DND-41 (cell line): ENCODE measurements around the gene NCCRP1.
"Not testable (repeated sequence)": the region's sequence is repeated elsewhere in the genome, so short reads cannot be mapped to it uniquely, and the experiment has no call there.

ENCODE experiments used
- ATAC-seq: fragments of 200-7000 bp; cut with Tn5 transposase; 3 replicates; pipeline ENCODE4 v1.9.1; 2021; ENCODE audit warnings: low read depth; ENCODE audit not compliant: insufficient read depth
- DNase-seq: peaks from one replicate; pipeline ENCODE4 v3.0.0-alpha.2; 2020
- H2AFZ ChIP-seq: 2 replicates; pipeline ENCODE4 v1.6.0; 2012; ENCODE audit warnings: low read depth, low read length
- H3K27ac ChIP-seq: 2 replicates; pipeline ENCODE4 v1.5.1; 2012; ENCODE audit warnings: low read length, inconsistent platforms
- H3K27me3 ChIP-seq: fragments of 200-600 bp; sonication (generic); 2 replicates; pipeline ENCODE4 v1.6.0; 2012; ENCODE audit warnings: low read length, mild to moderate bottlenecking, inconsistent platforms; ENCODE audit not compliant: insufficient read depth, poor library complexity
- H3K36me3 ChIP-seq: 2 replicates; pipeline ENCODE4 v1.5.1; 2012; ENCODE audit warnings: low read length, inconsistent platforms; ENCODE audit not compliant: insufficient read depth
- H3K4me1 ChIP-seq: 2 replicates; pipeline ENCODE4 v1.5.1; 2012; ENCODE audit warnings: mild to moderate bottlenecking, low read length; ENCODE audit not compliant: insufficient read depth
- H3K4me2 ChIP-seq: 2 replicates; pipeline ENCODE4 v1.6.0; 2012; ENCODE audit warnings: mild to moderate bottlenecking, moderate library complexity, low read length, inconsistent platforms; ENCODE audit not compliant: insufficient read depth
- H3K4me3 ChIP-seq, 2 experiments: fragments of 200-600 bp in 1 of 2; shearing (Covaris generic) in 1 of 2; 2 replicates each; pipeline ENCODE4 v1.5.1; 2012 to 2016; ENCODE audit warnings: inconsistent platforms in 2 of 2, low read length in 2 of 2, mild to moderate bottlenecking in 2 of 2, low read depth in 1 of 2, moderate library complexity in 1 of 2
- H3K79me2 ChIP-seq: 2 replicates; pipeline ENCODE4 v1.6.0; 2012; ENCODE audit warnings: low read length, inconsistent platforms; ENCODE audit not compliant: insufficient read depth
- H3K9ac ChIP-seq: 2 replicates; pipeline ENCODE4 v1.6.0; 2012; ENCODE audit warnings: low read depth, mild to moderate bottlenecking, inconsistent platforms, low read length, moderate library complexity
- H3K9me3 ChIP-seq: 2 replicates; pipeline ENCODE4 v1.5.1; 2012; ENCODE audit warnings: low read length, moderate library complexity, mild to moderate bottlenecking, inconsistent platforms; ENCODE audit not compliant: insufficient read depth, severe bottlenecking
- H4K20me1 ChIP-seq: 2 replicates; pipeline ENCODE4 v1.6.0; 2012; ENCODE audit warnings: low read length; ENCODE audit not compliant: insufficient read depth
- CTCF ChIP-seq: IDR thresholded peaks from 2 replicates; pipeline ENCODE4 v1.5.1; 2012; ENCODE audit warnings: borderline replicate concordance, low read length, moderate library complexity, mild to moderate bottlenecking; ENCODE audit not compliant: poor library complexity, severe bottlenecking; ENCODE audit errors: extremely low read depth
- EZH2 ChIP-seq: IDR thresholded peaks from 3 replicates; pipeline ENCODE4 v1.6.1; 2012; ENCODE audit warnings: borderline replicate concordance, low read depth, mild to moderate bottlenecking, moderate library complexity, low read length, inconsistent platforms; ENCODE audit not compliant: severe bottlenecking

NCCRP1 gene

GRCh38 chr19:39238944-39239343 lies 42.2 kb downstream of the NCCRP1 start:
- Histone ChIP-seq H3K9me3 (no peaks in the 10 kb centered on the region), H3K27ac (no peak overlapping the region), H3K36me3 (no peaks in the 10 kb centered on the region), H3K4me1 (peaks cover 8% of the 10 kb centered on the region), H3K4me2 (no peak overlapping the region), H3K27me3 (no peaks in the 10 kb centered on the region), H4K20me1 (no peaks in the 10 kb centered on the region), H3K9ac (no peak overlapping the region), H3K79me2 (no peaks in the 10 kb centered on the region), H3K4me3 (no peak overlapping the region), H2AFZ (no peak overlapping the region)
- ATAC-seq (no peak), DNase-seq (no peak)
- TF ChIP-seq EZH2 (no peak), CTCF (no peak)

- DNase-seq = no peak
- Histone ChIP-seq H3K27ac (no peak overlapping the region), H3K4me2 (no peak overlapping the region), H3K27me3 (no peaks in the 10 kb centered on the region), H3K4me1 (peaks cover 8% of the 10 kb centered on the region), H2AFZ (no peak overlapping the region), H4K20me1 (no peaks in the 10 kb centered on the region), H3K4me3 (no peak overlapping the region), H3K36me3 (no peaks in the 10 kb centered on the region), H3K9ac (no peak overlapping the region), H3K9me3 (no peaks in the 10 kb centered on the region), H3K79me2 (no peaks in the 10 kb centered on the region)
- no peak for ATAC-seq
- TF ChIP-seq CTCF (no peak), EZH2 (no peak)
These were observed 43.7 kb downstream of the NCCRP1 start for GRCh38 chr19:39240421-39240820.

GRCh38 chr19:39243741-39244140 lies 47.0 kb downstream of the NCCRP1 start:
- H3K79me2 ChIP-seq, H4K20me1 ChIP-seq, H3K9ac ChIP-seq, H3K27ac ChIP-seq, H3K9me3 ChIP-seq, H3K4me2 ChIP-seq, H3K27me3 ChIP-seq, H3K36me3 ChIP-seq, H3K4me3 ChIP-seq, ATAC-seq, DNase-seq, H2AFZ ChIP-seq, H3K4me1 ChIP-seq: not testable (repeated sequence)

- not testable (repeated sequence) for H3K4me3 ChIP-seq, ATAC-seq, H3K4me2 ChIP-seq, H3K9ac ChIP-seq, H3K4me1 ChIP-seq, H2AFZ ChIP-seq, H4K20me1 ChIP-seq, DNase-seq, H3K79me2 ChIP-seq, H3K36me3 ChIP-seq, H3K27me3 ChIP-seq, H3K9me3 ChIP-seq, H3K27ac ChIP-seq
These were observed 47.8 kb downstream of the NCCRP1 start, which contains the start of gene IFNL3 for GRCh38 chr19:39244410-39245100. Gene IFNL3 (minus strand): TSS chr19:39245006. CDS start chr19:39244967, 39 bp downstream.

- DNase-seq, H3K27ac ChIP-seq, H3K9ac ChIP-seq, H3K4me1 ChIP-seq, H3K27me3 ChIP-seq, H3K4me3 ChIP-seq, H3K36me3 ChIP-seq, H3K4me2 ChIP-seq, H3K79me2 ChIP-seq, H4K20me1 ChIP-seq, H3K9me3 ChIP-seq, H2AFZ ChIP-seq: not testable (repeated sequence)
- ATAC-seq = peak; percentile 59; the same call in 1 of the 3 replicates
These were observed 48.4 kb downstream of the NCCRP1 start for GRCh38 chr19:39245166-39245565.
